ENCODE data around the gene ENOX1.

Gene ENOX1

DNA sequence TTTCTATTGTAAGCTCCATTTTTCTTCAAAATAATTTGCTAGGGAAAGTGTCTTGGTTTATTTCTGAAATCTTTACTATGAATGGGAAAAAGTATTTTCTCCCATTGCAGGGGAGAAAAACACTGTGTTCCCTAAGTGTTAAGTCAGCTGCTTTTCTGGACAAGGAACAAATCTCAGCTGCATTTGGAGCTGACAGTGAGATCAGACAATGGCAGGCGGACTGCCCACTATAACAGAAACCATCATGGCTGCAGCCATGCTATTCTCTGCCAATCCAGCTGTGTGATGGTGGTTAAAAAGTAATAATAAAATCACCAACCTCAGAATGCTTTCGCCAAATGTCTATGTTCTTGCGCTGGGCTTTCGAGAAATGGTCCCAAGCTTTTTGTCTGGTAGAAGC lies 460.7 kb downstream of the ENOX1 start:
- ChIA-PET POLR2A (no interaction called here), CTCF (interaction anchor here (0.5 kb wide), 1 partner anchor 127 kb away, joined by 3 read pairs; no protein-coding TSS in a partner anchor)
- H3K4me1 ChIP-seq (ENCODE audit: control insufficient read depth, insufficient read depth, low read length) = no peaks in the 10 kb centered on the region
- no peak overlapping the region for H3K4me3 ChIP-seq (ENCODE audit: low read depth, low read length)
- no peaks in the 10 kb centered on the region for H3K9me3 ChIP-seq (ENCODE audit: control insufficient read depth, insufficient read depth, low read depth, low read length)
- TF ChIP-seq ZNF521 (tag by site-specific recombination; IDR thresholded peaks at IDR 0.05) = no peak
- no peaks in the 10 kb centered on the region for H3K36me3 ChIP-seq (ENCODE audit: control insufficient read depth in 2 of 2, insufficient read depth in 1 of 2, low read length in 2 of 2)
- H3K27ac ChIP-seq (ENCODE audit: extremely low read depth, low read depth, low read length) = no peak overlapping the region

DNA sequence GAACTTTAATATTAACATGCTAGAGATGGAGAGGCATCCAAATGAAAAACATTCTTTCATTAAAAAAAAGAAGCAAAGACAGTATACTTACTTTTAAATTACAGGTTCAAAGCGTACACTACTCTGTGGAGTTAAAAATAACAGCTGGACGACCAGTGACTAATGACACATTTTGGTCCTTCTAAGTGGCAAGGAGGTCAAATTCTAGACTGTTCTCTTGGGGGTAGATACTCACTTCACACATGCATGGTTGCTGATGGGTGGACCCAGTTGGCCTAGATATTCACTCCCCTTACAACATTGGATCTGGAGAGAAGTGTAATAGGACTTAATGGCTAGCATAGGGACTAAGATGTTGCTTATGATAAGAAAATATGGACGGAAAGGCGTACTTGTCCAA lies 461.1 kb downstream of the ENOX1 start:
- H3K4me3 ChIP-seq (ENCODE audit: low read depth, low read length) = no peak overlapping the region
- no peak for TF ChIP-seq ZNF701 (tag by site-specific recombination; IDR thresholded peaks at IDR 0.05)
- TF ChIP-seq, protein P1, sequence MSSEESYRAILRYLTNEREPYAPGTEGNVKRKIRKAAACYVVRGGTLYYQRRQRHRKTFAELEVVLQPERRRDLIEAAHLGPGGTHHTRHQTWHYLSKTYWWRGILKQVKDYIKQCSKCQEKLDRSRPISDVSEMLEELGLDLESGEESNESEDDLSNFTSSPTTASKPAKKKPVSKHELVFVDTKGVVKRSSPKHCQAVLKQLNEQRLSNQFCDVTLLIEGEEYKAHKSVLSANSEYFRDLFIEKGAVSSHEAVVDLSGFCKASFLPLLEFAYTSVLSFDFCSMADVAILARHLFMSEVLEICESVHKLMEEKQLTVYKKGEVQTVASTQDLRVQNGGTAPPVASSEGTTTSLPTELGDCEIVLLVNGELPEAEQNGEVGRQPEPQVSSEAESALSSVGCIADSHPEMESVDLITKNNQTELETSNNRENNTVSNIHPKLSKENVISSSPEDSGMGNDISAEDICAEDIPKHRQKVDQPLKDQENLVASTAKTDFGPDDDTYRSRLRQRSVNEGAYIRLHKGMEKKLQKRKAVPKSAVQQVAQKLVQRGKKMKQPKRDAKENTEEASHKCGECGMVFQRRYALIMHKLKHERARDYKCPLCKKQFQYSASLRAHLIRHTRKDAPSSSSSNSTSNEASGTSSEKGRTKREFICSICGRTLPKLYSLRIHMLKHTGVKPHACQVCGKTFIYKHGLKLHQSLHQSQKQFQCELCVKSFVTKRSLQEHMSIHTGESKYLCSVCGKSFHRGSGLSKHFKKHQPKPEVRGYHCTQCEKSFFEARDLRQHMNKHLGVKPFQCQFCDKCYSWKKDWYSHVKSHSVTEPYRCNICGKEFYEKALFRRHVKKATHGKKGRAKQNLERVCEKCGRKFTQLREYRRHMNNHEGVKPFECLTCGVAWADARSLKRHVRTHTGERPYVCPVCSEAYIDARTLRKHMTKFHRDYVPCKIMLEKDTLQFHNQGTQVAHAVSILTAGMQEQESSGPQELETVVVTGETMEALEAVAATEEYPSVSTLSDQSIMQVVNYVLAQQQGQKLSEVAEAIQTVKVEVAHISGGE (tag by site-specific recombination; conservative IDR thresholded peaks at IDR 0.05; ENCODE audit: low read depth) = no peak
- TF ChIP-seq ZNF600 (tag by site-specific recombination; IDR thresholded peaks at IDR 0.05) = no peak
- TF ChIP-seq ZNF610 (tag by site-specific recombination; IDR thresholded peaks at IDR 0.05; ENCODE audit: borderline replicate concordance) = no peak
- no peak for TF ChIP-seq ZNF221 (tag by site-specific recombination; IDR thresholded peaks at IDR 0.05; ENCODE audit: borderline replicate concordance)
- TF ChIP-seq ZNF23 (tag by site-specific recombination; IDR thresholded peaks at IDR 0.05; ENCODE audit: borderline replicate concordance) = no peak
- no peak for TF ChIP-seq ZNF624 (tag by site-specific recombination; IDR thresholded peaks at IDR 0.05)
- no peak for TF ChIP-seq ZNF157 (tag by site-specific recombination; IDR thresholded peaks at IDR 0.05)
- no peak for TF ChIP-seq ZNF529 (tag by site-specific recombination; IDR thresholded peaks at IDR 0.05; ENCODE audit: insufficient replicate concordance)
- no peak for TF ChIP-seq ZFHX2 (tag by site-specific recombination; conservative IDR thresholded peaks at IDR 0.05)
- no peak for TF ChIP-seq ZNF76 (tag by site-specific recombination; IDR thresholded peaks at IDR 0.05; ENCODE audit: borderline replicate concordance, low read depth)
- no peak for TF ChIP-seq IKZF3 (tag by site-specific recombination; IDR thresholded peaks at IDR 0.05)
- no peak for TF ChIP-seq ZNF660 (tag by site-specific recombination; IDR thresholded peaks at IDR 0.05)
- no peak for TF ChIP-seq ZNF501 (tag by site-specific recombination; IDR thresholded peaks at IDR 0.05)
- no peaks in the 10 kb centered on the region for H3K36me3 ChIP-seq (ENCODE audit: control insufficient read depth in 2 of 2, insufficient read depth in 1 of 2, low read length in 2 of 2)
- no peaks in the 10 kb centered on the region for H3K9me3 ChIP-seq (ENCODE audit: control insufficient read depth, insufficient read depth, low read depth, low read length)
- H3K27ac ChIP-seq (ENCODE audit: extremely low read depth, low read depth, low read length) = no peak overlapping the region
- POLR2A ChIA-PET = no interaction called here
- CTCF ChIA-PET = interaction anchor here (0.5 kb wide), 1 partner anchor 127 kb away, joined by 3 read pairs; no protein-coding TSS in a partner anchor
- no peaks in the 10 kb centered on the region for H3K4me1 ChIP-seq (ENCODE audit: control insufficient read depth, insufficient read depth, low read length)

DNA sequence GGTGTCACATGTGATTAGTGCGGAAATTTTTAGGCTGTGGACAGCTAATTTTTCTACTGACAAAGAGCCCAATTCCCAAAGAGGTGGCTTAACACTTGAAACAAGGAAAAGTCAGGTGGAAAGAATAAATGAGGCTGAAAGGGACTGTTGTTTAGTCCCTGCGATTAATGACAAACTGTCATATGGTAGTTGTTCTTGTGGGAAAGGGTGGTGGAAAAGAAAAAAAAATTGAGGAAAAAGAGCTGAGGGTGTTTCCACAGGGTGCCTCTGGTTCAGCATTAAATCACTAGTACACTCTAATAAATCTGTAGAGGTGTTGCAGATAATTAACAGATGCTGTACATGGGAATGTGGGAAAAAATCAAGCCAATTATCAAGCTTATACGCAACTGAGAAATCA lies 462.6 kb downstream of the ENOX1 start:
- H3K27ac ChIP-seq (ENCODE audit: extremely low read depth, low read depth, low read length) = no peak overlapping the region
- no peaks in the 10 kb centered on the region for H3K9me3 ChIP-seq (ENCODE audit: control insufficient read depth, insufficient read depth, low read depth, low read length)
- no peaks in the 10 kb centered on the region for H3K4me1 ChIP-seq (ENCODE audit: control insufficient read depth, insufficient read depth, low read length)
- no peaks in the 10 kb centered on the region for H3K36me3 ChIP-seq (ENCODE audit: control insufficient read depth in 2 of 2, insufficient read depth in 1 of 2, low read length in 2 of 2)
- CTCF ChIA-PET = no interaction called here
- POLR2A ChIA-PET = no interaction called here
- H3K4me3 ChIP-seq (ENCODE audit: low read depth, low read length) = no peak overlapping the region
- TF ChIP-seq ZNF121 (tag by site-specific recombination; IDR thresholded peaks at IDR 0.05) (no peak), ZNF274 (IDR thresholded peaks at IDR 0.05; ENCODE audit: low read length) (no peak), ZNF274 (tag by site-specific recombination; IDR thresholded peaks at IDR 0.05; ENCODE audit: borderline replicate concordance) (no peak), ZXDB (tag by site-specific recombination; IDR thresholded peaks at IDR 0.05) (no peak), ZNF114 (tag by site-specific recombination; IDR thresholded peaks at IDR 0.05) (no peak), ZNF548 (tag by site-specific recombination; IDR thresholded peaks at IDR 0.05) (no peak)
- TF ChIP-seq, protein P2, sequence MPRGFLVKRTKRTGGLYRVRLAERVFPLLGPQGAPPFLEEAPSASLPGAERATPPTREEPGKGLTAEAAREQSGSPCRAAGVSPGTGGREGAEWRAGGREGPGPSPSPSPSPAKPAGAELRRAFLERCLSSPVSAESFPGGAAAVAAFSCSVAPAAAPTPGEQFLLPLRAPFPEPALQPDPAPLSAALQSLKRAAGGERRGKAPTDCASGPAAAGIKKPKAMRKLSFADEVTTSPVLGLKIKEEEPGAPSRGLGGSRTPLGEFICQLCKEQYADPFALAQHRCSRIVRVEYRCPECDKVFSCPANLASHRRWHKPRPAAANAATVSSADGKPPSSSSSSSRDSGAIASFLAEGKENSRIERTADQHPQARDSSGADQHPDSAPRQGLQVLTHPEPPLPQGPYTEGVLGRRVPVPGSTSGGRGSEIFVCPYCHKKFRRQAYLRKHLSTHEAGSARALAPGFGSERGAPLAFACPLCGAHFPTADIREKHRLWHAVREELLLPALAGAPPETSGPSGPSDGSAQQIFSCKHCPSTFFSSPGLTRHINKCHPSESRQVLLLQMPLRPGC (tag by site-specific recombination; IDR thresholded peaks at IDR 0.05) = no peak
- TF ChIP-seq, protein P3, sequence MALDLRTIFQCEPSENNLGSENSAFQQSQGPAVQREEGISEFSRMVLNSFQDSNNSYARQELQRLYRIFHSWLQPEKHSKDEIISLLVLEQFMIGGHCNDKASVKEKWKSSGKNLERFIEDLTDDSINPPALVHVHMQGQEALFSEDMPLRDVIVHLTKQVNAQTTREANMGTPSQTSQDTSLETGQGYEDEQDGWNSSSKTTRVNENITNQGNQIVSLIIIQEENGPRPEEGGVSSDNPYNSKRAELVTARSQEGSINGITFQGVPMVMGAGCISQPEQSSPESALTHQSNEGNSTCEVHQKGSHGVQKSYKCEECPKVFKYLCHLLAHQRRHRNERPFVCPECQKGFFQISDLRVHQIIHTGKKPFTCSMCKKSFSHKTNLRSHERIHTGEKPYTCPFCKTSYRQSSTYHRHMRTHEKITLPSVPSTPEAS (tag by site-specific recombination; IDR thresholded peaks at IDR 0.05) = no peak
- TF ChIP-seq, protein P4, sequence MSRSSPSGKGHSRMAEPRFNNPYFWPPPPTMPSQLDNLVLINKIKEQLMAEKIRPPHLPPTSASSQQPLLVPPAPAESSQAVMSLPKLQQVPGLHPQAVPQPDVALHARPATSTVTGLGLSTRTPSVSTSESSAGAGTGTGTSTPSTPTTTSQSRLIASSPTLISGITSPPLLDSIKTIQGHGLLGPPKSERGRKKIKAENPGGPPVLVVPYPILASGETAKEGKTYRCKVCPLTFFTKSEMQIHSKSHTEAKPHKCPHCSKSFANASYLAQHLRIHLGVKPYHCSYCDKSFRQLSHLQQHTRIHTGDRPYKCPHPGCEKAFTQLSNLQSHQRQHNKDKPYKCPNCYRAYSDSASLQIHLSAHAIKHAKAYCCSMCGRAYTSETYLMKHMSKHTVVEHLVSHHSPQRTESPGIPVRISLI (tag by site-specific recombination; IDR thresholded peaks at IDR 0.05) = no peak
- TF ChIP-seq, protein P5, sequence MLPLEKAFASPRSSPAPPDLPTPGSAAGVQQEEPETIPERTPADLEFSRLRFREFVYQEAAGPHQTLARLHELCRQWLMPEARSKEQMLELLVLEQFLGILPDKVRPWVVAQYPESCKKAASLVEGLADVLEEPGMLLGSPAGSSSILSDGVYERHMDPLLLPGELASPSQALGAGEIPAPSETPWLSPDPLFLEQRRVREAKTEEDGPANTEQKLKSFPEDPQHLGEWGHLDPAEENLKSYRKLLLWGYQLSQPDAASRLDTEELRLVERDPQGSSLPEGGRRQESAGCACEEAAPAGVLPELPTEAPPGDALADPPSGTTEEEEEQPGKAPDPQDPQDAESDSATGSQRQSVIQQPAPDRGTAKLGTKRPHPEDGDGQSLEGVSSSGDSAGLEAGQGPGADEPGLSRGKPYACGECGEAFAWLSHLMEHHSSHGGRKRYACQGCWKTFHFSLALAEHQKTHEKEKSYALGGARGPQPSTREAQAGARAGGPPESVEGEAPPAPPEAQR (tag by site-specific recombination; IDR thresholded peaks at IDR 0.05) = no peak

Data from HEK293 (cell line).